HepG2 (cell line): Measurements from ENCODE around the gene SYTL2. TPM values are rescaled to one million over a fixed set of nuclear protein-coding genes. Genes with fewer than 3 reads are reported as not detected.

ENCODE experiments used
- AGO2 ChIP-seq: fragments of 200-400 bp; formaldehyde crosslinking; optimal IDR thresholded peaks from 2 replicates; pipeline ENCODE3; 2017; ENCODE audit warnings: mild to moderate bottlenecking, low read depth, low read length, moderate library complexity
- CHD2 ChIP-seq: IDR thresholded peaks from 2 replicates; pipeline ENCODE4 v1.6.1; 2011; ENCODE audit warnings: low read depth, low read length, improper control_type of control experiment
- FOSL1 ChIP-seq: sonication (generic); formaldehyde crosslinking; IDR thresholded peaks from 2 replicates; pipeline ENCODE4 v1.9.0; 2021; ENCODE audit warnings: missing genetic modification reagents, borderline replicate concordance
- FOXA1 ChIP-seq, 2 experiments: fragments of 450-650 bp in 1 of 2; sonication (generic) in 1 of 2; formaldehyde crosslinking in 1 of 2; IDR thresholded peaks; 2 replicates each; pipeline versions ENCODE4 v1.4.0 to v1.6.1; 2016 to 2020; ENCODE audit warnings: missing genetic modification reagents in 1 of 2
- KMT2B ChIP-seq: IDR thresholded peaks from 2 replicates; pipeline ENCODE4 v1.6.1; 2016; ENCODE audit warnings: missing genetic modification reagents, missing compliant biosample characterization
- MTA1 ChIP-seq: sonication (generic); formaldehyde crosslinking; IDR thresholded peaks from 2 replicates; pipeline ENCODE4 v1.4.0; 2020; ENCODE audit warnings: missing genetic modification reagents, mild to moderate bottlenecking, borderline replicate concordance
- NCOA2 ChIP-seq: sonication (generic); formaldehyde crosslinking; IDR thresholded peaks from 2 replicates; pipeline ENCODE4 v1.8.0; 2022; ENCODE audit warnings: inconsistent platforms
- PLRG1 ChIP-seq: fragments of 450-650 bp; conservative IDR thresholded peaks from 2 replicates; pipeline ENCODE4 v1.6.1; 2016
- POLR2AphosphoS2 ChIP-seq: IDR thresholded peaks from 2 replicates; pipeline ENCODE4 v1.6.1; 2011; ENCODE audit warnings: low read depth, low read length, improper control_type of control experiment
- TCF7 ChIP-seq: sonication (generic); IDR thresholded peaks from 2 replicates; pipeline ENCODE4 v1.6.1; 2016; ENCODE audit warnings: antibody characterized with exemption, low read depth
- ZKSCAN8 ChIP-seq: IDR thresholded peaks from 2 replicates; pipeline ENCODE4 v1.6.1; 2016; ENCODE audit warnings: borderline replicate concordance, missing genetic modification reagents, missing compliant biosample characterization
- ZNF124 ChIP-seq: sonication (generic); formaldehyde crosslinking; IDR thresholded peaks from 2 replicates; pipeline ENCODE4 v1.4.0; 2020; ENCODE audit warnings: missing genetic modification reagents
- ZNF335 ChIP-seq: sonication (generic); formaldehyde crosslinking; IDR thresholded peaks from 2 replicates; pipeline ENCODE4 v1.4.0; 2020; ENCODE audit warnings: missing genetic modification reagents
- polyA plus RNA-seq, 8 experiments: library from polyadenylated mRNA; depleted of rRNA in 3 of 8; stranded (reverse) in 7 of 8; unstranded in 1 of 8; fragments of >200 nt; fragmentation: Illumina TruSeq in 4 of 8; extraction: Trizol in 4 of 8; gene quantifications; 2 replicates each; pipeline versions ENCODE4 v1.2.1 to v1.2.3, GENCODE V29; 2011 to 2016; ENCODE audit warnings: low read depth in 4 of 8, missing spikeins in 1 of 8, mixed read lengths in 1 of 8; ENCODE audit not compliant: insufficient read depth in 1 of 8
- total RNA-seq, 5 experiments: library from RNA; depleted of rRNA; stranded (reverse); fragments of >200 nt; fragmentation: Illumina TruSeq; extraction: Trizol; gene quantifications; 2 replicates each; pipeline ENCODE4 v1.2.3, GENCODE V29; 2016; ENCODE audit warnings: low read depth in 1 of 5
- TF ChIP-seq, protein P1 (sequence below): sonication (generic); formaldehyde crosslinking; IDR thresholded peaks from 2 replicates; pipeline ENCODE4 v1.8.0; 2022; ENCODE audit warnings: low read depth, missing genetic modification reagents
- TF ChIP-seq, protein P2 (sequence below): sonication (generic); formaldehyde crosslinking; IDR thresholded peaks from 2 replicates; pipeline ENCODE4 v1.4.0; 2020; ENCODE audit warnings: missing genetic modification reagents
- TF ChIP-seq, protein P3 (sequence below): sonication (generic); formaldehyde crosslinking; IDR thresholded peaks from 2 replicates; pipeline ENCODE4 v1.4.0; 2020; ENCODE audit warnings: missing genetic modification reagents
- TF ChIP-seq, protein P4 (sequence below): sonication (generic); formaldehyde crosslinking; IDR thresholded peaks from 2 replicates; pipeline ENCODE4 v1.4.0; 2020; ENCODE audit warnings: mild to moderate bottlenecking, missing genetic modification reagents

SYTL2 gene
- total and polyA plus RNA-seq, 2 of the 13 experiments (the other 11 are each of a cell fraction or from before 2014, with no cell fraction given) = 0.77 to 0.90 TPM

DNA sequence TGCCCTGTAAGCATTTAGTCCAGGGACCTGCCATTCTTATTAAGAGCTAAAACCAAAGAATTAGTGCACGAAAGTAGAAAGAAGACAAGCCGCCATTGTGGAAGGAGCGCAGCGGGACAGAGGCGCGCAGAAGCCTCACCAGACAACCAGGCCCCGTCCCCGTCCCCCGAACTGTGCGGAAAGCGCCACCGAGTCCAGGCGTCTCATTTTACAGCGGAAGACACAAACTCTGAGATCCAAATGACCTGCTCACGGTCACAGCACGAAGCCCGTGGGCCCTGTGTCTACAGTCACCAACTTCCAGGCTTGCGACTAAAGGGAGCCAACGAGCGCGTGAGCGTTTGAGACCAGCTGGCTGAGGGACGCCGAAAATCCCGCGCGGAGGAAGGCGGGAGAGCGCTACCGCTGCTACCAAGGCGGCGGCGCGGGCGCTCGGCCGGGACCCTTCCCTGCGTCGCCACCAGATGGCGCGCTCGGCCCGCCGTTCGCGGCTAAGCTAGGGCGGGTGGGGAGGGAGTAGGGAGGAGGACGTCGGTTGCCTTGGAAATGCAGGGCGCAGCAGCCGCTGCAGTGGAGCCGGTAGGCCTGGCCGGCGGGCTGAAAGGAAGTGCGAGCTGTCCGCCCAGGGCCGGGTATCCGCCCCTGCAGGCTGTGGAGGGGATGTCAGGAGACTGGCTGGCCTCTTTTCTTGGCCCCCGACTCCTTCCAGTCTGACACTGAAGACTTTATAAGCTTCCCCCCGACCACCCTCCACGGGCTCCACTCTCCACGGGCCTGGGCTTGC, 43.8 kb upstream of the SYTL2 start (continued):
- TF ChIP-seq ZNF124 (CRISPR knock-in tag) (peak; percentile 60; the same call in 1 of the 2 replicates), TCF7 (no peak), POLR2AphosphoS2 (no peak), FOSL1 (CRISPR knock-in tag) (no peak), FOXA1 (IDR thresholded peaks at IDR 0.05) (no peak), FOXA1 (CRISPR knock-in tag; IDR thresholded peaks at IDR 0.05) (no peak; the same call in 1 of the 2 replicates), CHD2 (peak; percentile 71), NCOA2 (CRISPR knock-in tag) (no peak), AGO2 (peak; percentile 52), MTA1 (peak; percentile 74; the same call in 1 of the 2 replicates), KMT2B (CRISPR knock-in tag) (peak; percentile 91), ZKSCAN8 (CRISPR knock-in tag) (peak; percentile 83; the same call in 1 of the 2 replicates), ZNF335 (CRISPR knock-in tag) (0 out of 2 replicates have a peak, but pooled peaks have one; percentile 16), PLRG1 (no peak)
- TF ChIP-seq, protein P1, sequence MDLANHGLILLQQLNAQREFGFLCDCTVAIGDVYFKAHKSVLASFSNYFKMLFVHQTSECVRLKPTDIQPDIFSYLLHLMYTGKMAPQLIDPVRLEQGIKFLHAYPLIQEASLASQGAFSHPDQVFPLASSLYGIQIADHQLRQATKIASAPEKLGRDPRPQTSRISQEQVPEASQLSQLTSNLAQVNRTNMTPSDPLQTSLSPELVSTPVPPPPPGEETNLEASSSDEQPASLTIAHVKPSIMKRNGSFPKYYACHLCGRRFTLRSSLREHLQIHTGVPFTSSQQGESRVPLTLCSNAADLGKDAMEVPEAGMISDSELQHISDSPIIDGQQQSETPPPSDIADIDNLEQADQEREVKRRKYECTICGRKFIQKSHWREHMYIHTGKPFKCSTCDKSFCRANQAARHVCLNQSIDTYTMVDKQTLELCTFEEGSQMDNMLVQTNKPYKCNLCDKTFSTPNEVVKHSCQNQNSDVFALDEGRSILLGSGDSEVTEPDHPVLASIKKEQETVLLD (CRISPR knock-in tag) = no peak
- TF ChIP-seq, protein P2, sequence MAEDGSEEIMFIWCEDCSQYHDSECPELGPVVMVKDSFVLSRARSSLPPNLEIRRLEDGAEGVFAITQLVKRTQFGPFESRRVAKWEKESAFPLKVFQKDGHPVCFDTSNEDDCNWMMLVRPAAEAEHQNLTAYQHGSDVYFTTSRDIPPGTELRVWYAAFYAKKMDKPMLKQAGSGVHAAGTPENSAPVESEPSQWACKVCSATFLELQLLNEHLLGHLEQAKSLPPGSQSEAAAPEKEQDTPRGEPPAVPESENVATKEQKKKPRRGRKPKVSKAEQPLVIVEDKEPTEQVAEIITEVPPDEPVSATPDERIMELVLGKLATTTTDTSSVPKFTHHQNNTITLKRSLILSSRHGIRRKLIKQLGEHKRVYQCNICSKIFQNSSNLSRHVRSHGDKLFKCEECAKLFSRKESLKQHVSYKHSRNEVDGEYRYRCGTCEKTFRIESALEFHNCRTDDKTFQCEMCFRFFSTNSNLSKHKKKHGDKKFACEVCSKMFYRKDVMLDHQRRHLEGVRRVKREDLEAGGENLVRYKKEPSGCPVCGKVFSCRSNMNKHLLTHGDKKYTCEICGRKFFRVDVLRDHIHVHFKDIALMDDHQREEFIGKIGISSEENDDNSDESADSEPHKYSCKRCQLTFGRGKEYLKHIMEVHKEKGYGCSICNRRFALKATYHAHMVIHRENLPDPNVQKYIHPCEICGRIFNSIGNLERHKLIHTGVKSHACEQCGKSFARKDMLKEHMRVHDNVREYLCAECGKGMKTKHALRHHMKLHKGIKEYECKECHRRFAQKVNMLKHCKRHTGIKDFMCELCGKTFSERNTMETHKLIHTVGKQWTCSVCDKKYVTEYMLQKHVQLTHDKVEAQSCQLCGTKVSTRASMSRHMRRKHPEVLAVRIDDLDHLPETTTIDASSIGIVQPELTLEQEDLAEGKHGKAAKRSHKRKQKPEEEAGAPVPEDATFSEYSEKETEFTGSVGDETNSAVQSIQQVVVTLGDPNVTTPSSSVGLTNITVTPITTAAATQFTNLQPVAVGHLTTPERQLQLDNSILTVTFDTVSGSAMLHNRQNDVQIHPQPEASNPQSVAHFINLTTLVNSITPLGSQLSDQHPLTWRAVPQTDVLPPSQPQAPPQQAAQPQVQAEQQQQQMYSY = no peak
- TF ChIP-seq, protein P3, sequence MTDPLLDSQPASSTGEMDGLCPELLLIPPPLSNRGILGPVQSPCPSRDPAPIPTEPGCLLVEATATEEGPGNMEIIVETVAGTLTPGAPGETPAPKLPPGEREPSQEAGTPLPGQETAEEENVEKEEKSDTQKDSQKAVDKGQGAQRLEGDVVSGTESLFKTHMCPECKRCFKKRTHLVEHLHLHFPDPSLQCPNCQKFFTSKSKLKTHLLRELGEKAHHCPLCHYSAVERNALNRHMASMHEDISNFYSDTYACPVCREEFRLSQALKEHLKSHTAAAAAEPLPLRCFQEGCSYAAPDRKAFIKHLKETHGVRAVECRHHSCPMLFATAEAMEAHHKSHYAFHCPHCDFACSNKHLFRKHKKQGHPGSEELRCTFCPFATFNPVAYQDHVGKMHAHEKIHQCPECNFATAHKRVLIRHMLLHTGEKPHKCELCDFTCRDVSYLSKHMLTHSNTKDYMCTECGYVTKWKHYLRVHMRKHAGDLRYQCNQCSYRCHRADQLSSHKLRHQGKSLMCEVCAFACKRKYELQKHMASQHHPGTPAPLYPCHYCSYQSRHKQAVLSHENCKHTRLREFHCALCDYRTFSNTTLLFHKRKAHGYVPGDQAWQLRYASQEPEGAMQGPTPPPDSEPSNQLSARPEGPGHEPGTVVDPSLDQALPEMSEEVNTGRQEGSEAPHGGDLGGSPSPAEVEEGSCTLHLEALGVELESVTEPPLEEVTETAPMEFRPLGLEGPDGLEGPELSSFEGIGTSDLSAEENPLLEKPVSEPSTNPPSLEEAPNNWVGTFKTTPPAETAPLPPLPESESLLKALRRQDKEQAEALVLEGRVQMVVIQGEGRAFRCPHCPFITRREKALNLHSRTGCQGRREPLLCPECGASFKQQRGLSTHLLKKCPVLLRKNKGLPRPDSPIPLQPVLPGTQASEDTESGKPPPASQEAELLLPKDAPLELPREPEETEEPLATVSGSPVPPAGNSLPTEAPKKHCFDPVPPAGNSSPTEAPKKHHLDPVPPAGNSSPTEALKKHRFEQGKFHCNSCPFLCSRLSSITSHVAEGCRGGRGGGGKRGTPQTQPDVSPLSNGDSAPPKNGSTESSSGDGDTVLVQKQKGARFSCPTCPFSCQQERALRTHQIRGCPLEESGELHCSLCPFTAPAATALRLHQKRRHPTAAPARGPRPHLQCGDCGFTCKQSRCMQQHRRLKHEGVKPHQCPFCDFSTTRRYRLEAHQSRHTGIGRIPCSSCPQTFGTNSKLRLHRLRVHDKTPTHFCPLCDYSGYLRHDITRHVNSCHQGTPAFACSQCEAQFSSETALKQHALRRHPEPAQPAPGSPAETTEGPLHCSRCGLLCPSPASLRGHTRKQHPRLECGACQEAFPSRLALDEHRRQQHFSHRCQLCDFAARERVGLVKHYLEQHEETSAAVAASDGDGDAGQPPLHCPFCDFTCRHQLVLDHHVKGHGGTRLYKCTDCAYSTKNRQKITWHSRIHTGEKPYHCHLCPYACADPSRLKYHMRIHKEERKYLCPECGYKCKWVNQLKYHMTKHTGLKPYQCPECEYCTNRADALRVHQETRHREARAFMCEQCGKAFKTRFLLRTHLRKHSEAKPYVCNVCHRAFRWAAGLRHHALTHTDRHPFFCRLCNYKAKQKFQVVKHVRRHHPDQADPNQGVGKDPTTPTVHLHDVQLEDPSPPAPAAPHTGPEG = peak; percentile 47; the same call in 1 of the 2 replicates
- TF ChIP-seq, protein P4, sequence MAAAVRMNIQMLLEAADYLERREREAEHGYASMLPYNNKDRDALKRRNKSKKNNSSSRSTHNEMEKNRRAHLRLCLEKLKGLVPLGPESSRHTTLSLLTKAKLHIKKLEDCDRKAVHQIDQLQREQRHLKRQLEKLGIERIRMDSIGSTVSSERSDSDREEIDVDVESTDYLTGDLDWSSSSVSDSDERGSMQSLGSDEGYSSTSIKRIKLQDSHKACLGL (CRISPR knock-in tag) = peak; percentile 94
